Liver (tissue), 9 donors: ENCODE measurements around the gene HLA-DPB1. TPM values are rescaled to one million over a fixed set of nuclear protein-coding genes. Genes with fewer than 3 reads are reported as not detected.

ENCODE experiments used
- DNase-seq: peaks from one replicate; pipeline ENCODE4 v3.0.0-alpha.2; 2017; ENCODE audit warnings: low spot score
- H3K27ac ChIP-seq, 2 donors: one replicate each; pipeline ENCODE4 v1.7.0; 2013; ENCODE audit warnings: inconsistent platforms in 2 of 2, low read length in 2 of 2, control low read depth in 1 of 2, low read depth in 1 of 2, mild to moderate bottlenecking in 1 of 2
- H3K27me3 ChIP-seq, 4 donors: one replicate each; pipeline versions ENCODE4 v1.6.1 to v1.7.0; 2013; ENCODE audit warnings: low read length in 3 of 4, inconsistent platforms in 1 of 4, mild to moderate bottlenecking in 1 of 4, moderate library complexity in 1 of 4; ENCODE audit not compliant: control insufficient read depth in 4 of 4, insufficient read depth in 4 of 4
- H3K36me3 ChIP-seq, 4 donors: one replicate each; pipeline versions ENCODE4 v1.6.1 to v1.7.0; 2013; ENCODE audit warnings: low read length in 3 of 4, mild to moderate bottlenecking in 3 of 4, low read depth in 1 of 4, moderate library complexity in 1 of 4; ENCODE audit not compliant: control insufficient read depth in 4 of 4, insufficient read depth in 3 of 4
- H3K4me1 ChIP-seq, 4 donors: one replicate each; pipeline versions ENCODE4 v1.6.1 to v1.7.0; 2013; ENCODE audit warnings: low read length in 3 of 4, mild to moderate bottlenecking in 3 of 4, moderate library complexity in 1 of 4; ENCODE audit not compliant: control insufficient read depth in 4 of 4, insufficient read depth in 4 of 4
- H3K4me3 ChIP-seq, 3 donors: one replicate each; pipeline versions ENCODE4 v1.6.1 to v1.7.0; 2013; ENCODE audit warnings: low read length in 3 of 3, control low read depth in 1 of 3, low read depth in 1 of 3, mild to moderate bottlenecking in 1 of 3
- H3K9ac ChIP-seq, 2 donors: one replicate each; pipeline ENCODE4 v1.7.0; 2013; ENCODE audit warnings: low read length in 2 of 2, mild to moderate bottlenecking in 2 of 2, moderate library complexity in 2 of 2, control low read depth in 1 of 2, low read depth in 1 of 2
- H3K9me3 ChIP-seq, 4 donors: one replicate each; pipeline versions ENCODE4 v1.6.1 to v1.7.0; 2013; ENCODE audit warnings: low read length in 3 of 4; ENCODE audit not compliant: control insufficient read depth in 4 of 4
- EGR1 ChIP-seq, 2 donors: IDR thresholded peaks; 2 replicates each; pipeline ENCODE4 v1.6.1; 2016 to 2018; ENCODE audit warnings: antibody characterized with exemption in 2 of 2, low read depth in 2 of 2
- FOXA1 ChIP-seq: IDR thresholded peaks from 2 replicates; pipeline ENCODE4 v1.6.1; 2016; ENCODE audit warnings: antibody characterized with exemption
- FOXA2 ChIP-seq: IDR thresholded peaks from 2 replicates; pipeline ENCODE4 v1.6.1; 2016; ENCODE audit warnings: antibody characterized with exemption
- GABPA ChIP-seq, 2 donors: IDR thresholded peaks in 1 of 2; conservative IDR thresholded peaks in 1 of 2; 2 replicates each; pipeline ENCODE4 v1.6.1; 2016; ENCODE audit warnings: antibody characterized with exemption in 2 of 2, mild to moderate bottlenecking in 1 of 2, moderate library complexity in 1 of 2
- HNF4A ChIP-seq, 2 donors: conservative IDR thresholded peaks; 2 replicates each; pipeline ENCODE4 v1.6.1; 2016; ENCODE audit warnings: antibody characterized with exemption in 2 of 2, mild to moderate bottlenecking in 2 of 2
- HNF4G ChIP-seq: IDR thresholded peaks from 2 replicates; pipeline ENCODE4 v1.6.1; 2016; ENCODE audit warnings: antibody characterized with exemption
- JUND ChIP-seq, 2 donors: IDR thresholded peaks; 2 replicates each; pipeline ENCODE4 v1.6.1; 2016; ENCODE audit warnings: antibody characterized with exemption in 2 of 2
- NR2F2 ChIP-seq: IDR thresholded peaks from 2 replicates; pipeline ENCODE4 v1.6.1; 2016; ENCODE audit warnings: antibody characterized with exemption
- RAD21 ChIP-seq, 2 donors: IDR thresholded peaks; 2 replicates each; pipeline ENCODE4 v1.6.1; 2016; ENCODE audit warnings: antibody characterized with exemption in 2 of 2, mild to moderate bottlenecking in 2 of 2
- RXRA ChIP-seq, 2 donors: IDR thresholded peaks; 2 replicates each; pipeline ENCODE4 v1.6.1; 2017 to 2018; ENCODE audit warnings: antibody characterized with exemption in 2 of 2, mild to moderate bottlenecking in 1 of 2
- SP1 ChIP-seq: IDR thresholded peaks from 2 replicates; pipeline ENCODE4 v1.6.1; 2018; ENCODE audit warnings: antibody characterized with exemption, mild to moderate bottlenecking
- TAF1 ChIP-seq: conservative IDR thresholded peaks from 2 replicates; pipeline ENCODE4 v1.6.1; 2016; ENCODE audit warnings: antibody characterized with exemption, mild to moderate bottlenecking
- YY1 ChIP-seq: IDR thresholded peaks from 2 replicates; pipeline ENCODE4 v1.6.1; 2016; ENCODE audit warnings: antibody characterized with exemption, mild to moderate bottlenecking
- WGBS: extraction: QIAGEN DNeasy Blood & Tissue Kit; methylation state at CpG from one replicate; pipeline ENCODE4 v1.1.7; 2013; 5-methylcytosine and 5-hydroxymethylcytosine counted together
- polyA plus RNA-seq, 2 donors: library from polyadenylated mRNA; stranded (reverse) in 1 of 2; unstranded in 1 of 2; fragments of 200-250 nt in 1 of 2; fragments of >200 nt in 1 of 2; fragmentation: Nextera tagmentation in 1 of 2; extraction: Ambion mirVana in 1 of 2; gene quantifications; one replicate each; pipeline versions ENCODE4 v1.2.1 to v1.2.3, GENCODE V29; 2013 to 2015
- total RNA-seq, 2 donors: library from RNA; depleted of rRNA; stranded (reverse); fragments of >200 nt; gene quantifications; one replicate each; pipeline ENCODE4 v1.2.3, GENCODE V29; 2014
- TF ChIP-seq, protein P1 (sequence below): IDR thresholded peaks from 2 replicates; pipeline ENCODE4 v1.6.1; 2016; ENCODE audit warnings: antibody characterized with exemption, mild to moderate bottlenecking
- TF ChIP-seq, protein P2 (sequence below): IDR thresholded peaks from 2 replicates; pipeline ENCODE4 v1.6.1; 2016; ENCODE audit warnings: antibody characterized with exemption
- TF ChIP-seq, protein P3 (sequence below): fragments of 150-350 bp; IDR thresholded peaks from 2 replicates; pipeline ENCODE4 v1.5.1; 2017; ENCODE audit warnings: improper control_type of control experiment, low read depth, low read length; ENCODE audit not compliant: missing input control
- TF ChIP-seq, protein P4 (sequence below): IDR thresholded peaks from 2 replicates; pipeline ENCODE4 v1.6.1; 2016; ENCODE audit warnings: antibody characterized with exemption
- TF ChIP-seq, protein P5 (sequence below): IDR thresholded peaks from 2 replicates; pipeline ENCODE4 v1.6.1; 2016; ENCODE audit warnings: antibody characterized with exemption
- donor health status: healthy.
- donor health status: healthy.
- donor health status: healthy.
- donor health status: healthy.
- donor health status: healthy.

The HLA-DPB1 gene
- total and polyA plus RNA-seq, 4 donors, result 15.5 to 37.8 (median 24.0) TPM

DNA sequence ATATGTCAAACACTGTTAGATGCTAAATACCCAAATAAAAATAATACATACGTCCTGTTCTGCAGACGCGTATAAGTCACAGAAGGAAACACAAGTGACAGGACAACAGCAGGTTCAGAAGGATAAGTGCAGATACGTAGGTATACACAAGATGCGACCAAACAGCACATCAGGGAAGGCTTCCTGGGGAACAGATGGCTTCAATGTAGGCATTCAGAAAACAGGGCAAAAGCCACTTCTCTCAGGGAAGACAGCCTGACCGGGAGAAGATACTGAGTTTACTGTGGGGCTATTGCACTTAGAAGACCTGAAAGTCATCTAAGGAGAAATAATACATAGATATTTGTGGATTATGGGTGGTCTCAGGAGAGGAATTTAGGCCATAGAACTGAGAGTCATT, 4.2 kb upstream of the HLA-DPB1 start:
- Histone ChIP-seq H3K36me3 (peaks cover 0 to 2% (median 0%) of the 10 kb centered on the region in 4 donors), H3K4me1 (no peaks in the 10 kb centered on the region), H3K9me3 (peaks cover 0 to 5% (median 2%) of the 10 kb centered on the region in 4 donors), H3K27me3 (no peaks in the 10 kb centered on the region), H3K4me3 (no peak overlapping the region), H3K27ac (no peak overlapping the region), H3K9ac (peak overlapping the region in 1 of 2 donors; percentile 33)
- WGBS, result 66% methylated on average over 6 of the region's 6 CpGs
- no peak for TF ChIP-seq GABPA (IDR thresholded peaks at IDR 0.05 in 1 of 2, conservative IDR thresholded peaks at IDR 0.05 in 1 of 2)
- TF ChIP-seq, protein P1, sequence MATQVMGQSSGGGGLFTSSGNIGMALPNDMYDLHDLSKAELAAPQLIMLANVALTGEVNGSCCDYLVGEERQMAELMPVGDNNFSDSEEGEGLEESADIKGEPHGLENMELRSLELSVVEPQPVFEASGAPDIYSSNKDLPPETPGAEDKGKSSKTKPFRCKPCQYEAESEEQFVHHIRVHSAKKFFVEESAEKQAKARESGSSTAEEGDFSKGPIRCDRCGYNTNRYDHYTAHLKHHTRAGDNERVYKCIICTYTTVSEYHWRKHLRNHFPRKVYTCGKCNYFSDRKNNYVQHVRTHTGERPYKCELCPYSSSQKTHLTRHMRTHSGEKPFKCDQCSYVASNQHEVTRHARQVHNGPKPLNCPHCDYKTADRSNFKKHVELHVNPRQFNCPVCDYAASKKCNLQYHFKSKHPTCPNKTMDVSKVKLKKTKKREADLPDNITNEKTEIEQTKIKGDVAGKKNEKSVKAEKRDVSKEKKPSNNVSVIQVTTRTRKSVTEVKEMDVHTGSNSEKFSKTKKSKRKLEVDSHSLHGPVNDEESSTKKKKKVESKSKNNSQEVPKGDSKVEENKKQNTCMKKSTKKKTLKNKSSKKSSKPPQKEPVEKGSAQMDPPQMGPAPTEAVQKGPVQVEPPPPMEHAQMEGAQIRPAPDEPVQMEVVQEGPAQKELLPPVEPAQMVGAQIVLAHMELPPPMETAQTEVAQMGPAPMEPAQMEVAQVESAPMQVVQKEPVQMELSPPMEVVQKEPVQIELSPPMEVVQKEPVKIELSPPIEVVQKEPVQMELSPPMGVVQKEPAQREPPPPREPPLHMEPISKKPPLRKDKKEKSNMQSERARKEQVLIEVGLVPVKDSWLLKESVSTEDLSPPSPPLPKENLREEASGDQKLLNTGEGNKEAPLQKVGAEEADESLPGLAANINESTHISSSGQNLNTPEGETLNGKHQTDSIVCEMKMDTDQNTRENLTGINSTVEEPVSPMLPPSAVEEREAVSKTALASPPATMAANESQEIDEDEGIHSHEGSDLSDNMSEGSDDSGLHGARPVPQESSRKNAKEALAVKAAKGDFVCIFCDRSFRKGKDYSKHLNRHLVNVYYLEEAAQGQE, result no peak
- TF ChIP-seq, protein P2, sequence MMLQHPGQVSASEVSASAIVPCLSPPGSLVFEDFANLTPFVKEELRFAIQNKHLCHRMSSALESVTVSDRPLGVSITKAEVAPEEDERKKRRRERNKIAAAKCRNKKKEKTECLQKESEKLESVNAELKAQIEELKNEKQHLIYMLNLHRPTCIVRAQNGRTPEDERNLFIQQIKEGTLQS, result no peak
- no peak for TF ChIP-seq SP1
- no peak for DNase-seq

DNA sequence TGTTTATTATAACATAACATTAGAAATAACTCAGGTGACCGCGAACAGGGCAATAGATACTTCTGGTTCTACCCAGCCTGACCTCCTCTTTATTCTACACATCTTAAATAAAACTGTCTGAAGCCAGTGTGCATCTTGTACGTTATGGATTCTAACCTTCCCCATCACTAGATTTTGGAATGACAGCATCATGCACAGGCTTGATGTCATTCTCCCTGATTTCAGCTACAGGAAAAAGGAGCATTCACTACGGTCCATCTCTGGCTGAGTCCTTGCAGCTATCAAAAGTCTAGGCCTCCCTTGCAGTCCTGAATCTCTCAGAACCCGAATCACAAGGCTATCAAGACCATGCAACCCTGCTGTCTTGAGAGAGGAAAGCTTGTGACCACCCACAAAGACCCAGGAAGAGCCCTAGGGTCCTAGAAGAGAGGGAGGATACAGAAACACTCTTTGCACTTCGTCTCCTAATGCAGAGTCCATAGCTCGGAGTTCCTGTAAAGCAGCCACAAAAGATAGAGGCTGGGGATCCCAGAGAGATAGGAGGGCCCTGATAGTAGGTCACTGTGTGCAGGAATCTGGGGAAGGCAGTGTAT, 3.2 kb upstream of the HLA-DPB1 start:
- Histone ChIP-seq H3K27ac (peak overlapping the region in 1 of 2 donors; percentile 31), H3K4me1 (no peaks in the 10 kb centered on the region), H3K4me3 (peak overlapping the region in 2 of 3 donors; percentile 13 to 34), H3K27me3 (no peaks in the 10 kb centered on the region), H3K9ac (peak overlapping the region in 1 of 2 donors; percentile 76), H3K9me3 (no peaks in the 10 kb centered on the region), H3K36me3 (peaks cover 0 to 2% (median 0%) of the 10 kb centered on the region in 4 donors)
- TF ChIP-seq GABPA (IDR thresholded peaks at IDR 0.05 in 1 of 2, conservative IDR thresholded peaks at IDR 0.05 in 1 of 2) (no peak), EGR1 (IDR thresholded peaks at IDR 0.05; ENCODE audit: low read depth in 2 of 2) (no peak), YY1 (no peak), SP1 (no peak), NR2F2 (no peak), FOXA2 (no peak), RXRA (IDR thresholded peaks at IDR 0.05) (no peak), FOXA1 (no peak), HNF4A (conservative IDR thresholded peaks at IDR 0.05) (no peak), RAD21 (IDR thresholded peaks at IDR 0.05) (no peak), JUND (IDR thresholded peaks at IDR 0.05) (no peak), HNF4G (no peak), TAF1 (no peak)
- TF ChIP-seq, protein P3, sequence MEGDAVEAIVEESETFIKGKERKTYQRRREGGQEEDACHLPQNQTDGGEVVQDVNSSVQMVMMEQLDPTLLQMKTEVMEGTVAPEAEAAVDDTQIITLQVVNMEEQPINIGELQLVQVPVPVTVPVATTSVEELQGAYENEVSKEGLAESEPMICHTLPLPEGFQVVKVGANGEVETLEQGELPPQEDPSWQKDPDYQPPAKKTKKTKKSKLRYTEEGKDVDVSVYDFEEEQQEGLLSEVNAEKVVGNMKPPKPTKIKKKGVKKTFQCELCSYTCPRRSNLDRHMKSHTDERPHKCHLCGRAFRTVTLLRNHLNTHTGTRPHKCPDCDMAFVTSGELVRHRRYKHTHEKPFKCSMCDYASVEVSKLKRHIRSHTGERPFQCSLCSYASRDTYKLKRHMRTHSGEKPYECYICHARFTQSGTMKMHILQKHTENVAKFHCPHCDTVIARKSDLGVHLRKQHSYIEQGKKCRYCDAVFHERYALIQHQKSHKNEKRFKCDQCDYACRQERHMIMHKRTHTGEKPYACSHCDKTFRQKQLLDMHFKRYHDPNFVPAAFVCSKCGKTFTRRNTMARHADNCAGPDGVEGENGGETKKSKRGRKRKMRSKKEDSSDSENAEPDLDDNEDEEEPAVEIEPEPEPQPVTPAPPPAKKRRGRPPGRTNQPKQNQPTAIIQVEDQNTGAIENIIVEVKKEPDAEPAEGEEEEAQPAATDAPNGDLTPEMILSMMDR, result no peak
- TF ChIP-seq, protein P4, sequence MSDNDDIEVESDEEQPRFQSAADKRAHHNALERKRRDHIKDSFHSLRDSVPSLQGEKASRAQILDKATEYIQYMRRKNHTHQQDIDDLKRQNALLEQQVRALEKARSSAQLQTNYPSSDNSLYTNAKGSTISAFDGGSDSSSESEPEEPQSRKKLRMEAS, result no peak
- TF ChIP-seq, protein P2, result no peak
- TF ChIP-seq, protein P5, sequence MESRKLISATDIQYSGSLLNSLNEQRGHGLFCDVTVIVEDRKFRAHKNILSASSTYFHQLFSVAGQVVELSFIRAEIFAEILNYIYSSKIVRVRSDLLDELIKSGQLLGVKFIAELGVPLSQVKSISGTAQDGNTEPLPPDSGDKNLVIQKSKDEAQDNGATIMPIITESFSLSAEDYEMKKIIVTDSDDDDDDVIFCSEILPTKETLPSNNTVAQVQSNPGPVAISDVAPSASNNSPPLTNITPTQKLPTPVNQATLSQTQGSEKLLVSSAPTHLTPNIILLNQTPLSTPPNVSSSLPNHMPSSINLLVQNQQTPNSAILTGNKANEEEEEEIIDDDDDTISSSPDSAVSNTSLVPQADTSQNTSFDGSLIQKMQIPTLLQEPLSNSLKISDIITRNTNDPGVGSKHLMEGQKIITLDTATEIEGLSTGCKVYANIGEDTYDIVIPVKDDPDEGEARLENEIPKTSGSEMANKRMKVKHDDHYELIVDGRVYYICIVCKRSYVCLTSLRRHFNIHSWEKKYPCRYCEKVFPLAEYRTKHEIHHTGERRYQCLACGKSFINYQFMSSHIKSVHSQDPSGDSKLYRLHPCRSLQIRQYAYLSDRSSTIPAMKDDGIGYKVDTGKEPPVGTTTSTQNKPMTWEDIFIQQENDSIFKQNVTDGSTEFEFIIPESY, result no peak
- TF ChIP-seq, protein P1, result no peak
- DNase-seq, result no peak
- WGBS, result 63% methylated on average over 7 of the region's 7 CpGs
